PC-3 (cell line): ENCODE results near the gene MYH14.

Experiments
- CTCF ChIP-seq: fragments of 300-600 bp; sonication (generic); conservative IDR thresholded peaks from 2 replicates; pipeline ENCODE4 v1.5.1; 2017; ENCODE audit warnings: antibody characterized with exemption, low read depth, mild to moderate bottlenecking, low read length
- EZH2 ChIP-seq: fragments of 300-600 bp; sonication (generic); IDR thresholded peaks from one replicate; pipeline ENCODE4 v1.6.1; 2017; ENCODE audit warnings: antibody characterized with exemption, mild to moderate bottlenecking, low read length; ENCODE audit not compliant: unreplicated experiment

DNA sequence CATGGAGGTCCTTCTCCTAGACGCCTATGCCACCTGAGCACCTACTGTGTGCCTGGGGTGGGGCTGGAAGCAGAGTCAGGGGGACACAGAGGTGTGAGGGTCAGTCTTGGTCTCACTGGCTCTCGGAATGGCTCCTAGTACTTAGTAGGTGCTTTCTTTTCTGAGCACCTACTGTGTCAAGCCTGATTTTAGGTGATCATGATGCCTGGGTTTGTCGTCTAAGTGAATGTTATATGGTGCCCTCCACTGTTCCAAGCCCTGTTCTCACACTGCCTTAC lies 20.0 kb downstream of the MYH14 start:
- TF ChIP-seq CTCF (no peak), EZH2 (no peak)
